ENCODE data around the gene LCE7A.

GRCh38 chr1:152866321-152866720, 6.5 kb downstream of the LCE7A start:
- no peak for TF ChIP-seq CTCF (IDR thresholded peaks at IDR 0.05; ENCODE audit: extremely low read depth in 1 of 2, insufficient read depth in 1 of 2, low read depth in 1 of 2, low read length in 2 of 2)
- no peak for TF ChIP-seq EZH2 (IDR thresholded peaks at IDR 0.05; ENCODE audit: borderline replicate concordance, low read depth, low read length, severe bottlenecking)
- no peak for TF ChIP-seq FOS (IDR thresholded peaks at IDR 0.05; ENCODE audit: borderline replicate concordance, insufficient read depth, low read length)
- no peak for TF ChIP-seq POLR2A (IDR thresholded peaks at IDR 0.05; ENCODE audit: low read depth, low read length)
- TF ChIP-seq MYC (IDR thresholded peaks at IDR 0.05; ENCODE audit: low read depth, low read length): no peak
- no peak for TF ChIP-seq POLR2AphosphoS5 (IDR thresholded peaks at IDR 0.05; ENCODE audit: insufficient read depth, low read depth, low read length)
- no peak for TF ChIP-seq MAX (IDR thresholded peaks at IDR 0.05; ENCODE audit: insufficient read depth, insufficient read length)
- no peak for TF ChIP-seq JUN (IDR thresholded peaks at IDR 0.05; ENCODE audit: borderline replicate concordance, insufficient read depth, insufficient read length, low read depth)
